Nephron progenitor cell (in vitro differentiated cells): Measurements from ENCODE around the gene PDE4D.

ENCODE experiments used
- DNase-seq: peaks from one replicate; pipeline ENCODE4 v3.0.0; 2021
- H3K27ac Mint-ChIP-seq: 2 replicates; pipeline ENCODE4 v1.8.0; 2021; ENCODE audit warnings: mild to moderate bottlenecking, moderate library complexity, mixed read lengths
- H3K27me3 Mint-ChIP-seq: 2 replicates; pipeline ENCODE4 v1.8.0; 2021; ENCODE audit warnings: mild to moderate bottlenecking, low read depth, mixed read lengths; ENCODE audit not compliant: poor library complexity
- H3K36me3 Mint-ChIP-seq: 2 replicates; pipeline ENCODE4 v1.8.0; 2021; ENCODE audit warnings: low read depth, mixed read lengths
- H3K4me1 Mint-ChIP-seq: 2 replicates; pipeline ENCODE4 v1.8.0; 2021; ENCODE audit warnings: mixed read lengths
- H3K4me3 Mint-ChIP-seq: 2 replicates; pipeline ENCODE4 v1.8.0; 2021; ENCODE audit warnings: mild to moderate bottlenecking, moderate library complexity, mixed read lengths
- H3K9me3 Mint-ChIP-seq: 2 replicates; pipeline ENCODE4 v1.8.0; 2021; ENCODE audit warnings: mild to moderate bottlenecking, moderate library complexity, mixed read lengths
- TF ChIP-seq, protein P1 (sequence below): fragments of 200-600 bp; sonication (generic); IDR thresholded peaks from 2 replicates; pipeline ENCODE4 v1.5.0; 2021; ENCODE audit warnings: antibody characterized with exemption

The PDE4D gene

DNA sequence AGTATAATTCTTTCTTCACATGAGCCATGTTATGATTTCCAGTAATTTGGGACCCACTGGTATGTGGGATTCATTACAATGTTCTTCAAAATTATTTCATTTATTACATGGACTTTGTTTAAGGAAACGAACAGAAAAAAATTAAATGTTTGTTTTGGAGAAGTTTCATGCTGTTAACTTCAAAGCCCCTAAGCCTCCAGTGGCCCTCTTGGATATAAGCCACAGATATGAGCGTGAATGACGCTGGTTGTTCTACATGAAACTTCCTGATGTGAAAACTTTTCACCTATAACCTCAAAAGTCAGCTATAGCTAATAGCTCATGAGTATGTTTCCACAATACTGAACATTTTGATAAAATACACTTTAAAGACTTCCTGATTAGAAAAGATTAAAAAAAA lies 334.2 kb downstream of the PDE4D start:
- no peak overlapping the region for H3K27ac Mint-ChIP-seq
- no peaks in the 10 kb centered on the region for H3K27me3 Mint-ChIP-seq
- peaks cover 17% of the 10 kb centered on the region for H3K4me1 Mint-ChIP-seq
- no peaks in the 10 kb centered on the region for H3K9me3 Mint-ChIP-seq
- DNase-seq, result no peak
- TF ChIP-seq, protein P1, sequence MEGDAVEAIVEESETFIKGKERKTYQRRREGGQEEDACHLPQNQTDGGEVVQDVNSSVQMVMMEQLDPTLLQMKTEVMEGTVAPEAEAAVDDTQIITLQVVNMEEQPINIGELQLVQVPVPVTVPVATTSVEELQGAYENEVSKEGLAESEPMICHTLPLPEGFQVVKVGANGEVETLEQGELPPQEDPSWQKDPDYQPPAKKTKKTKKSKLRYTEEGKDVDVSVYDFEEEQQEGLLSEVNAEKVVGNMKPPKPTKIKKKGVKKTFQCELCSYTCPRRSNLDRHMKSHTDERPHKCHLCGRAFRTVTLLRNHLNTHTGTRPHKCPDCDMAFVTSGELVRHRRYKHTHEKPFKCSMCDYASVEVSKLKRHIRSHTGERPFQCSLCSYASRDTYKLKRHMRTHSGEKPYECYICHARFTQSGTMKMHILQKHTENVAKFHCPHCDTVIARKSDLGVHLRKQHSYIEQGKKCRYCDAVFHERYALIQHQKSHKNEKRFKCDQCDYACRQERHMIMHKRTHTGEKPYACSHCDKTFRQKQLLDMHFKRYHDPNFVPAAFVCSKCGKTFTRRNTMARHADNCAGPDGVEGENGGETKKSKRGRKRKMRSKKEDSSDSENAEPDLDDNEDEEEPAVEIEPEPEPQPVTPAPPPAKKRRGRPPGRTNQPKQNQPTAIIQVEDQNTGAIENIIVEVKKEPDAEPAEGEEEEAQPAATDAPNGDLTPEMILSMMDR, result no peak
- no peak overlapping the region for H3K4me3 Mint-ChIP-seq
- no peaks in the 10 kb centered on the region for H3K36me3 Mint-ChIP-seq

DNA sequence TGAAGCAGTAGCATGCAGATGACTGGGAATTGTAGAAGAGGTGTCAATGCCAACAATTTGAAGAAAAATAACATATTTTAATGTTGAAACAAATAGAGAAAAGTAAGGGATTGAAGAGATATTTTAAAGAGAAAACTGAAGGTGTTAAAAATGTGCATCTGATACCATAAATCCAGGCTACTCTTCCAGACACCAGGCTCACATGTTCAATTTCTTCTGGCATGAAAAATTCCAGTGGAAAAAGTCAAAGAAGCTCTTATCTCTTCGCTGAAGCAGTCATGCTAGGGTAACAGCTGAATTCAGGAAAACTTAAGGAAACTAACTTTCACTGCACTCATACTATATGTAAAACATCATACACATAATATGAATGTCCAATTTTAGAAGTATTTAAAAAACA lies 335.0 kb downstream of the PDE4D start:
- Mint-ChIP-seq H3K4me3 (no peak overlapping the region), H3K4me1 (peaks cover 17% of the 10 kb centered on the region), H3K27ac (no peak overlapping the region), H3K36me3 (no peaks in the 10 kb centered on the region), H3K9me3 (no peaks in the 10 kb centered on the region), H3K27me3 (no peaks in the 10 kb centered on the region)
- DNase-seq, result no peak
- TF ChIP-seq, protein P1, result no peak

DNA sequence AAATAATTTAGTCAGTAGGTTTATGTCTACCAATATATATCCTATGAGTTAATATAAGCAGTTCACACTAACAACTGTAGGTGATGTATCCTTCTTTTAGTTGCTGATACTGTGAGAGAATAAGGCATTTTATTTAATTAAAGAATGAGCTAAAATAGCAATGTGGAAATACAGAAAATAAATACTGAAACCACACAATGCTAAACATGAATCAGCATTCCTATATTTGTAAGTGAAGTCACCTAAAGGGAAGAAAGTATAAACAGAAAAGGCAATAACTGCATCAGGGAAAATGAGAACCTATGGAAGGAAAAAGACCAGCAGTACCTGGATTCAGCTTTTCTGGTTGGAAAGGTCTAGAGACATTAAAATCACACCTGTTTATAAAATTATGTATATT lies 336.0 kb downstream of the PDE4D start:
- Mint-ChIP-seq H3K27me3 (no peaks in the 10 kb centered on the region), H3K4me1 (peaks cover 7% of the 10 kb centered on the region), H3K36me3 (no peaks in the 10 kb centered on the region), H3K27ac (no peak overlapping the region), H3K4me3 (no peak overlapping the region), H3K9me3 (no peaks in the 10 kb centered on the region)
- TF ChIP-seq, protein P1, result no peak
- no peak for DNase-seq

DNA sequence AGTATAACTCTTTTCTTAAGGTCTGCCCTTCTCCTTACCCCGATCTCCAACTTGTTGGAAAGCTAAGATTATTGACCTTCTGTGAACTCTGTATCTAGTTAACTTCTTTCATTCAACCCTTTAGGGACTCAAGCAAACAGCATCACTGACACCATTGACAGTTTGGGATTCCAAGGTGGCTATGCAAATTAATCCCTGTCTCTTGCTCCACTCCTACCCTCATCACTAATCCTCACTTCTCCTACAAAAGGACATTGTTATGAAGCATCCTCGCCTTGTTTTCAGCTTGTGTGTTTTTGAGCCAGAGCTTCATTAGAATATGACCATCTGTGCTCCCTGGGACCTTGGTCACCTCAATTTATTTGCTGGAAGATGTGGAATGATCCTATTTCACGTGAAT lies 337.9 kb downstream of the PDE4D start:
- H3K4me1 Mint-ChIP-seq, result peaks cover 4% of the 10 kb centered on the region
- H3K9me3 Mint-ChIP-seq, result no peaks in the 10 kb centered on the region
- H3K36me3 Mint-ChIP-seq, result no peaks in the 10 kb centered on the region
- no peak for DNase-seq
- TF ChIP-seq, protein P1, result no peak
- H3K27ac Mint-ChIP-seq, result no peak overlapping the region
- no peak overlapping the region for H3K4me3 Mint-ChIP-seq
- peaks cover 3% of the 10 kb centered on the region for H3K27me3 Mint-ChIP-seq

DNA sequence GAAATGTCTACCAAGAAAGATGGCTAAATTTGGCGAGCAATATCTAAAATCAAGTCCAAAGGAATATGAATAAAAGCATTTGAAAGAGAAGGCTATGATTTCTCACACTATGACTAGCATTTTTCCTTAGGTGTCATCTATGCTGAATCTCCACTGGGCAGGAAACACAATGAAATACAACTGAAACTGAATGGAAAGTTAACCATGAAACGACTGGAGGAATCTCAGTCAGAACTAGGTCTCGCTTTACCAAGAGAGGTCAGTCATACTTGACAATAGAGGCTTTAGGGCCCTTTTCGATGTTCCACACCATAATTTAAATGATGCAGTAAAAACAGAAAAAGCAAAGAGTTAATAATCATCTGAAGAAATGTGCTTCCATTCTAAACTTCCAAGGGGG lies 339.0 kb downstream of the PDE4D start:
- Mint-ChIP-seq H3K27ac (no peak overlapping the region), H3K36me3 (no peaks in the 10 kb centered on the region), H3K9me3 (no peaks in the 10 kb centered on the region), H3K27me3 (peaks cover 3% of the 10 kb centered on the region), H3K4me3 (no peak overlapping the region), H3K4me1 (no peaks in the 10 kb centered on the region)
- TF ChIP-seq, protein P1, result no peak
- DNase-seq, result no peak

DNA sequence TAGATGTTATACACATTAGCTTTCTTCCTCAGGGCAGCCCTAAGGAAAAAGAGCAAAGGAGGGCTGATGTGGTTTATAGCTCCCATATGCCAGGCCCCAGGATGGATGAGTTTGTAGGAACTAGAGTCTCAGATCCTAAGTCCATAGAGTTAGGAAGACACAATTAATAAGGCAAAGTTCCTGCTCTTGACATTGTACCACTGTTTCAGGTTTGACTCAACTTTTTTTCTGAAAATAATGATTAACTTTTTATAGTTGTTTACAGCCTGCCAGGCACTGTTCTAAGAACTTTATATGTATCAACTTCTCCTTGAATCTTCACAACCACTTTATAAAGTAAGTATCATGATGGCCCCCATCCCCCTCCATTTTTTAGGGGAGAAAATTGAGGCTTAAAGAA lies 339.5 kb downstream of the PDE4D start:
- Mint-ChIP-seq H3K4me3 (no peak overlapping the region), H3K27me3 (peaks cover 3% of the 10 kb centered on the region), H3K27ac (no peak overlapping the region), H3K36me3 (no peaks in the 10 kb centered on the region), H3K9me3 (no peaks in the 10 kb centered on the region), H3K4me1 (no peaks in the 10 kb centered on the region)
- TF ChIP-seq, protein P1, result no peak
- DNase-seq, result no peak
